ENCODE results near the gene F2R. TPM values are rescaled to one million over a fixed set of nuclear protein-coding genes. Genes with fewer than 3 reads are reported as not detected.
"Not testable (repeated sequence)": the region's sequence is repeated elsewhere in the genome, so short reads cannot be mapped to it uniquely, and the experiment has no call there.

F2R gene
- total and polyA plus RNA-seq, 10 of the 15 experiments (the other 5 are each of a cell fraction or from before 2014, with no cell fraction given) = 1.8 to 75.4 (median 8.0) TPM

GRCh38 chr5:76757049-76757448 is 41.1 kb downstream of the F2R start (continued):
- TF ChIP-seq SKIL (IDR thresholded peaks at IDR 0.05; ENCODE audit: low read depth, poor library complexity, severe bottlenecking) = no peak
- no peak for TF ChIP-seq CHD2 (IDR thresholded peaks at IDR 0.05; ENCODE audit: borderline replicate concordance, low read depth, low read length)
- no peak for TF ChIP-seq CHD1 (IDR thresholded peaks at IDR 0.05; ENCODE audit: low read depth, low read length)
- TF ChIP-seq MTA2 (IDR thresholded peaks at IDR 0.05; ENCODE audit: low read depth) = no peak
- no peak for TF ChIP-seq PBX3 (IDR thresholded peaks at IDR 0.05; ENCODE audit: insufficient replicate concordance, low read depth, low read length)
- no peak for TF ChIP-seq IKZF2 (IDR thresholded peaks at IDR 0.05)

GRCh38 chr5:76761118-76761517 is 45.2 kb downstream of the F2R start:
- DNase-seq (ENCODE audit: low read depth, low spot score); ATAC-seq; H3K4me2 ChIP-seq (ENCODE audit: control insufficient read depth, insufficient read depth); H3K79me2 ChIP-seq (ENCODE audit: control insufficient read depth, insufficient read depth, low read length); SMC1A ChIA-PET (ENCODE audit: uncharacterized antibody, unreplicated experiment); in situ Hi-C loops (cut with MboI); H3K27me3 ChIP-seq (replicated peaks in 1 of 2; ENCODE audit: control insufficient read depth in 2 of 2, insufficient read depth in 2 of 2, low read length in 1 of 2); FAIRE-seq; H3K4me1 ChIP-seq (ENCODE audit: control insufficient read depth, insufficient read depth, low read length); POLR2A ChIA-PET; H3K9me3 ChIP-seq (replicated peaks; ENCODE audit: control insufficient read depth, insufficient read depth, low read length); H4K20me1 ChIP-seq (ENCODE audit: control insufficient read depth, insufficient read depth); H3K27ac ChIP-seq (ENCODE audit: control insufficient read depth, insufficient read depth); H3K36me3 ChIP-seq (ENCODE audit: control insufficient read depth in 2 of 2, insufficient read depth in 2 of 2, low read length in 1 of 2); H3K4me3 ChIP-seq; intact Hi-C loops (cut with micrococcal nuclease; ENCODE audit: unreplicated experiment); H3K9ac ChIP-seq (ENCODE audit: control insufficient read depth, insufficient read depth, low read length); RAD21 ChIA-PET (ENCODE audit: unreplicated experiment); BruUV-seq (replicated peaks); H2AFZ ChIP-seq (ENCODE audit: control insufficient read depth, low read depth, low read length): not testable (repeated sequence)
- 81% methylated on average over 9 of the region's 9 CpGs for WGBS (ENCODE audit: insufficient coverage, insufficient replicate concordance, low lambda C conversion rate, missing lambda C conversion rate)
- CTCF ChIA-PET = interaction anchor here (1.0 to 4.7 kb wide), 3 partner anchors 14 to 50 kb away, joined by 3 to 16 read pairs (median 7); no protein-coding TSS in a partner anchor
